Renal cortical epithelial cell (primary cell): ENCODE measurements around the gene NFYA. TPM values are rescaled to one million over a fixed set of nuclear protein-coding genes. Genes with fewer than 3 reads are reported as not detected.

Source experiments
- DNase-seq: peaks from one replicate; pipeline ENCODE4 v3.0.0-alpha.2; 2011; ENCODE audit warnings: low read depth
- total RNA-seq: library from RNA; depleted of rRNA; stranded (reverse); fragments of >200 nt; gene quantifications from 2 replicates; pipeline ENCODE4 v1.2.3, GENCODE V29; 2014

NFYA gene
- 17.5 and 38.8 TPM in 2 replicates for total RNA-seq

GRCh38 chr6:41072836-41073202 lies at the start of gene NFYA:
Gene NFYA, plus strand, starts transcription at chr6:41072974. Its CDS starts 6,116 bp downstream, at chr6:41079090.
- no peak for DNase-seq

- no peak for DNase-seq
Measured at GRCh38 chr6:41023114-41023513, 49.7 kb upstream of the NFYA start.

- DNase-seq = no peak
Measured at GRCh38 chr6:41025966-41026530, 46.7 kb upstream of the NFYA start.

GRCh38 chr6:41027241-41027640 lies 45.5 kb upstream of the NFYA start:
- DNase-seq = no peak

- peak; percentile 33 for DNase-seq
Measured at GRCh38 chr6:41027799-41028560, 44.8 kb upstream of the NFYA start.

- DNase-seq = no peak
Measured at GRCh38 chr6:41028561-41029412, 44.0 kb upstream of the NFYA start.

GRCh38 chr6:41032830-41033229 lies 39.9 kb upstream of the NFYA start:
- DNase-seq = no peak

GRCh38 chr6:41033776-41034175 lies 39.0 kb upstream of the NFYA start:
- no peak for DNase-seq

- peak; percentile 86 for DNase-seq
Measured at GRCh38 chr6:41036186-41036585, 36.6 kb upstream of the NFYA start.

GRCh38 chr6:41036601-41037000 lies 36.2 kb upstream of the NFYA start:
- no peak for DNase-seq

GRCh38 chr6:41037107-41037900 lies 35.5 kb upstream of the NFYA start:
- peak; percentile 74 for DNase-seq

- DNase-seq = no peak
Measured at GRCh38 chr6:41038205-41038604, 34.6 kb upstream of the NFYA start.

GRCh38 chr6:41039060-41039998 lies 33.4 kb upstream of the NFYA start, which contains the start of gene UNC5CL:
Gene UNC5CL, minus strand, starts transcription at chr6:41039221. Its CDS starts 4,147 bp downstream, at chr6:41035074.
- DNase-seq = peak; percentile 73

- DNase-seq = peak; percentile 96
Measured at GRCh38 chr6:41040101-41040939, 32.5 kb upstream of the NFYA start.

GRCh38 chr6:41040940-41041536 lies 31.7 kb upstream of the NFYA start:
- DNase-seq = no peak

GRCh38 chr6:41042226-41043055 lies 30.3 kb upstream of the NFYA start, which contains the start of gene TSPO2:
Gene TSPO2, plus strand, starts transcription at chr6:41042467. Its CDS starts 519 bp downstream, at chr6:41042986.
- DNase-seq = no peak

GRCh38 chr6:41043151-41043550 lies 29.6 kb upstream of the NFYA start:
- DNase-seq = no peak

GRCh38 chr6:41045664-41046063 lies 27.1 kb upstream of the NFYA start:
- DNase-seq = no peak
